Aorta (tissue), 5 donors: Measurements from ENCODE around the gene MAD1L1. TPM values are rescaled to one million over a fixed set of nuclear protein-coding genes. Genes with fewer than 3 reads are reported as not detected.

ENCODE experiments used
- ATAC-seq: fragments of 200-7000 bp; cut with Tn5 transposase; one replicate; pipeline ENCODE4 v1.9.1; 2022; ENCODE audit warnings: moderate library complexity; ENCODE audit not compliant: low FRiP score
- DNase-seq, 2 donors: peaks; one replicate each; pipeline ENCODE4 v3.0.0-alpha.2; 2020
- H3K27ac ChIP-seq, 2 donors: one replicate each; pipeline ENCODE4 v1.5.1; 2013; ENCODE audit warnings: low read length in 2 of 2, mild to moderate bottlenecking in 2 of 2, moderate library complexity in 2 of 2, control low read depth in 1 of 2, inconsistent platforms in 1 of 2, low read depth in 1 of 2
- H3K27me3 ChIP-seq, 2 donors: one replicate each; pipeline ENCODE4 v1.6.1; 2013; ENCODE audit warnings: control low read depth in 1 of 2, low read length in 1 of 2, mild to moderate bottlenecking in 1 of 2, moderate library complexity in 1 of 2; ENCODE audit not compliant: insufficient read depth in 2 of 2, control insufficient read depth in 1 of 2
- H3K36me3 ChIP-seq, 2 donors: one replicate each; pipeline ENCODE4 v1.6.1; 2013; ENCODE audit warnings: control low read depth in 1 of 2, low read length in 1 of 2, mild to moderate bottlenecking in 1 of 2; ENCODE audit not compliant: insufficient read depth in 2 of 2, control insufficient read depth in 1 of 2
- H3K4me1 ChIP-seq, 2 donors: one replicate each; pipeline ENCODE4 v1.6.1; 2013; ENCODE audit warnings: low read length in 2 of 2, control low read depth in 1 of 2, mild to moderate bottlenecking in 1 of 2, moderate library complexity in 1 of 2; ENCODE audit not compliant: insufficient read depth in 2 of 2, control insufficient read depth in 1 of 2
- H3K4me3 ChIP-seq, 2 donors: one replicate each; pipeline ENCODE4 v1.5.1; 2013; ENCODE audit warnings: low read length in 2 of 2, control low read depth in 1 of 2, mild to moderate bottlenecking in 1 of 2
- H3K9me3 ChIP-seq: one replicate; pipeline ENCODE4 v1.6.1; 2013; ENCODE audit warnings: mild to moderate bottlenecking, low read length; ENCODE audit not compliant: control insufficient read depth
- WGBS, 2 donors: extraction: QIAGEN DNeasy Blood & Tissue Kit; methylation state at CpG; one replicate each; pipeline ENCODE4 v1.1.7; 2013; 5-methylcytosine and 5-hydroxymethylcytosine counted together
- intact Hi-C, 2 donors: fragments of 100-400 bp; cut with DNase I; formaldehyde crosslinking; loops; one replicate each; pipeline versions ENCODE4 v1.14.2 to v1.15.0; 2022
- long read RNA-seq, 2 donors: library from polyadenylated mRNA; unstranded; transcript quantifications; one replicate each; pipeline ENCODE4 v2.0.0, GENCODE V29; 2020 to 2021
- polyA plus RNA-seq, 2 donors: library from polyadenylated mRNA; stranded (reverse); fragments of 200-250 nt; gene quantifications; one replicate each; pipeline ENCODE4 v1.2.3, GENCODE V29; 2013
- total RNA-seq, 2 donors: library from RNA; stranded (reverse); fragmentation: NEBNext Ultra II Directional; extraction: Animal tissue kit (Norgen Biotek cat#: 25700); gene quantifications; one replicate each; pipeline ENCODE4 v1.2.1, GENCODE V29; 2021
- donor health status: healthy with polysubstance abuse.
- donor health status: Bipolar disorder and iron deficiency.
- donor health status: DM: no; HTN: no; CAD: no.
- donor health status: DM: no; HTN: no; CAD: no.
- donor health status: DM: yes; HTN: yes; CAD: no.

The MAD1L1 gene
- total RNA-seq (10 to 100 TPM; 20.3 to 35.8 TPM), polyA plus RNA-seq (10 to 100 TPM; 14.8 to 20.1 TPM)
- long read RNA-seq, donor 1, transcript MAD1L1-204 (19 exons, 2,991 nt): major isoform, 12 of 137 reads
- long read RNA-seq, donor 1, transcript MAD1L1-202 (19 exons, 2,762 nt): minor isoform, 7 of 137 reads
- long read RNA-seq, donor 1, partial matches to known transcripts: 19 of 137 reads
- long read RNA-seq, donor 1, other reads (novel, unspliced or antisense): 97 of 137 reads
- long read RNA-seq, donor 2, partial matches to known transcripts: 5 of 37 reads
- long read RNA-seq, donor 2, other reads (novel, unspliced or antisense): 28 of 37 reads

- H3K36me3 ChIP-seq: no peaks in the 10 kb centered on the region
- intact Hi-C loops: no loop called here
- H3K27me3 ChIP-seq: no peaks in the 10 kb centered on the region
- H3K9me3 ChIP-seq: no peaks in the 10 kb centered on the region
- no peak within 1 kb of the TSS for H3K27ac ChIP-seq
- DNase-seq (peak; percentile 94 to 97), ATAC-seq (peak; percentile 95)
- H3K4me1 ChIP-seq: peaks cover 0 to 3% of the 10 kb centered on the region in 2 donors
- H3K4me3 ChIP-seq: peak within 1 kb of the TSS; percentile 78 to 98
- 0% methylated on average over 54 to 63 of the region's 63 CpGs for WGBS, 2 donors
These were observed at the start of gene MAD1L1 for GRCh38 chr7:2232766-2233520. Gene MAD1L1, minus strand, starts transcription at chr7:2232945. Its CDS starts 2,812 bp downstream, at chr7:2230133.

- 94% methylated on average over 14 of the region's 14 CpGs for WGBS, 2 donors
- Histone ChIP-seq H3K36me3 (peaks cover 0 to 2% of the 10 kb centered on the region in 2 donors), H3K9me3 (no peaks in the 10 kb centered on the region), H3K4me3 (no peak overlapping the region), H3K27ac (no peak overlapping the region), H3K27me3 (no peaks in the 10 kb centered on the region), H3K4me1 (no peaks in the 10 kb centered on the region)
- no peak for DNase-seq
- no peak for ATAC-seq
- intact Hi-C loops: no loop called here
These were observed 49.5 kb upstream of the MAD1L1 start for GRCh38 chr7:2282185-2282751.

GRCh38 chr7:2281541-2281940, 48.8 kb upstream of the MAD1L1 start:
- peaks cover 0 to 2% of the 10 kb centered on the region in 2 donors for H3K36me3 ChIP-seq
- no peak overlapping the region for H3K27ac ChIP-seq
- H3K4me1 ChIP-seq: no peaks in the 10 kb centered on the region
- H3K9me3 ChIP-seq: no peaks in the 10 kb centered on the region
- intact Hi-C loops: no loop called here
- DNase-seq: no peak
- H3K27me3 ChIP-seq: no peaks in the 10 kb centered on the region
- no peak for ATAC-seq
- no peak overlapping the region for H3K4me3 ChIP-seq
- WGBS, 2 donors: 59 to 66% methylated on average over 9 of the region's 9 CpGs

GRCh38 chr7:2280424-2280823, 47.7 kb upstream of the MAD1L1 start:
- ATAC-seq (no peak), DNase-seq (no peak)
- WGBS, 2 donors: 94 to 96% methylated on average over 2 of the region's 2 CpGs
- intact Hi-C loops: no loop called here
- no peak overlapping the region for H3K4me3 ChIP-seq
- H3K4me1 ChIP-seq: no peaks in the 10 kb centered on the region
- peaks cover 0 to 2% of the 10 kb centered on the region in 2 donors for H3K36me3 ChIP-seq
- H3K27ac ChIP-seq: no peak overlapping the region
- H3K9me3 ChIP-seq: no peaks in the 10 kb centered on the region
- no peaks in the 10 kb centered on the region for H3K27me3 ChIP-seq

- no peaks in the 10 kb centered on the region for H3K27me3 ChIP-seq
- H3K4me1 ChIP-seq: no peaks in the 10 kb centered on the region
- ATAC-seq: no peak
- H3K4me3 ChIP-seq: no peak overlapping the region
- DNase-seq: no peak
- H3K9me3 ChIP-seq: no peaks in the 10 kb centered on the region
- H3K36me3 ChIP-seq: peaks cover 0 to 2% of the 10 kb centered on the region in 2 donors
- WGBS, 2 donors: 55 to 59% methylated on average over 4 of the region's 4 CpGs
- intact Hi-C loops: no loop called here
- H3K27ac ChIP-seq: no peak overlapping the region
These were observed 47.2 kb upstream of the MAD1L1 start for GRCh38 chr7:2279896-2280295.

GRCh38 chr7:2278026-2278425, 45.3 kb upstream of the MAD1L1 start:
- Histone ChIP-seq H3K4me3 (no peak overlapping the region), H3K36me3 (peaks cover 0 to 2% of the 10 kb centered on the region in 2 donors), H3K27ac (no peak overlapping the region), H3K27me3 (no peaks in the 10 kb centered on the region), H3K9me3 (no peaks in the 10 kb centered on the region), H3K4me1 (no peaks in the 10 kb centered on the region)
- intact Hi-C loops: no loop called here
- DNase-seq (no peak), ATAC-seq (no peak)
- WGBS, 2 donors: 91 to 93% methylated on average over 11 of the region's 11 CpGs

- 86 to 88% methylated on average over 18 of the region's 18 CpGs for WGBS, 2 donors
- no peak for DNase-seq
- H3K9me3 ChIP-seq: no peaks in the 10 kb centered on the region
- no peak overlapping the region for H3K4me3 ChIP-seq
- no peaks in the 10 kb centered on the region for H3K4me1 ChIP-seq
- H3K36me3 ChIP-seq: peaks cover 0 to 6% of the 10 kb centered on the region in 2 donors
- ATAC-seq: no peak
- intact Hi-C loops: no loop called here
- no peaks in the 10 kb centered on the region for H3K27me3 ChIP-seq
- no peak overlapping the region for H3K27ac ChIP-seq
These were observed 43.4 kb upstream of the MAD1L1 start for GRCh38 chr7:2276107-2276506.

- H3K4me1 ChIP-seq: no peaks in the 10 kb centered on the region
- H3K9me3 ChIP-seq: no peaks in the 10 kb centered on the region
- no peak for DNase-seq
- H3K4me3 ChIP-seq: no peak overlapping the region
- peaks cover under 1 to 6% of the 10 kb centered on the region in 2 donors for H3K36me3 ChIP-seq
- WGBS, 2 donors: 90% methylated on average over 18 of the region's 18 CpGs
- H3K27ac ChIP-seq: no peak overlapping the region
- ATAC-seq: no peak
- intact Hi-C loops: no loop called here
- H3K27me3 ChIP-seq: no peaks in the 10 kb centered on the region
These were observed 42.4 kb upstream of the MAD1L1 start for GRCh38 chr7:2275101-2275500.
